ENCODE results near the gene MESP2.

Gene MESP2

GRCh38 chr15:89822611-89822950 is 46.4 kb downstream of the MESP2 start:
- Mint-ChIP-seq H3K9me3 (no peaks in the 10 kb centered on the region), H3K27ac (no peak overlapping the region), H3K27me3 (peaks cover 16% of the 10 kb centered on the region), H3K4me3 (no peak overlapping the region), H3K4me1 (no peaks in the 10 kb centered on the region), H3K36me3 (ENCODE audit: low read depth) (no peaks in the 10 kb centered on the region)
- ATAC-seq: no peak
- DNase-seq: no peak

DNA sequence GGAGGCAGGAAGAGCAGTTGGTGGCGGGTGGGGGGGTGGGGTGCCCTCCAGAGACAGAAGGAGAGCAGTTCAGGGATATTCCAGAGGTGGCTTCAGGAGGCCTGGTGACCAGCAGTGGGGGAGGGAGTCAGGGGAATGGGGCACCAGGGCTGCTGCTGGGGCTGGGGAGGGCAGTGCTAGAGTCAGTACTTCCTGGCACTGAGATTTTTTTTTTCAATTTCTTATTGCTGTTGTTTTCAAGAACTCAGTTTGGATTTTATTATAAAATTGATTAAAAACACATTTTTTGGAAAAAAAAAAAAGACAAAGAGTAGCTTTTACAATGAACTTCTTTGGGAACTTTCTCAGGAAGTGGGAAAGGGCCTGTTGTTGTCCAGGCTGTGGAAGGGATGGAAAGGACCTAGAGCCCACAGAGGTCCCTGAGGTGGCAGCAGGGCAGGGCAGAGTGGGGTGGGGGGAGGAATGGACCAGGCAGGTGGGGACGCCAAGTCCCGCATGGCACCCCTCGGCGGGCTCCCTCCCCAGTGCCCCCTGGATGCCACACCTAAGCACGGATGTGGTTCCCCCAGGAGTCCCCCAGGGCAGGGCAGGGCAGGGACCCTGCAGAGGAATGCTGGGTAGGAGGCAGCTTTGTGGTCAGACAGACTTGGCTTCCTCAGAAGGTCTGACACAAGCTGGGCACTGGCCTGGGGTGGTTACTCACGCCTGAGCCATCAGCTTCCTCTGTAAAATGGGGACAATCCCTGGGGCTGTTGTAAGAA is 47.0 kb downstream of the MESP2 start:
- no peaks in the 10 kb centered on the region for H3K9me3 Mint-ChIP-seq
- no peak overlapping the region for H3K27ac Mint-ChIP-seq
- no peak overlapping the region for H3K4me3 Mint-ChIP-seq
- no peaks in the 10 kb centered on the region for H3K36me3 Mint-ChIP-seq (ENCODE audit: low read depth)
- ATAC-seq: no peak
- H3K4me1 Mint-ChIP-seq: no peaks in the 10 kb centered on the region
- DNase-seq: no peak
- H3K27me3 Mint-ChIP-seq: peaks cover 12% of the 10 kb centered on the region

DNA sequence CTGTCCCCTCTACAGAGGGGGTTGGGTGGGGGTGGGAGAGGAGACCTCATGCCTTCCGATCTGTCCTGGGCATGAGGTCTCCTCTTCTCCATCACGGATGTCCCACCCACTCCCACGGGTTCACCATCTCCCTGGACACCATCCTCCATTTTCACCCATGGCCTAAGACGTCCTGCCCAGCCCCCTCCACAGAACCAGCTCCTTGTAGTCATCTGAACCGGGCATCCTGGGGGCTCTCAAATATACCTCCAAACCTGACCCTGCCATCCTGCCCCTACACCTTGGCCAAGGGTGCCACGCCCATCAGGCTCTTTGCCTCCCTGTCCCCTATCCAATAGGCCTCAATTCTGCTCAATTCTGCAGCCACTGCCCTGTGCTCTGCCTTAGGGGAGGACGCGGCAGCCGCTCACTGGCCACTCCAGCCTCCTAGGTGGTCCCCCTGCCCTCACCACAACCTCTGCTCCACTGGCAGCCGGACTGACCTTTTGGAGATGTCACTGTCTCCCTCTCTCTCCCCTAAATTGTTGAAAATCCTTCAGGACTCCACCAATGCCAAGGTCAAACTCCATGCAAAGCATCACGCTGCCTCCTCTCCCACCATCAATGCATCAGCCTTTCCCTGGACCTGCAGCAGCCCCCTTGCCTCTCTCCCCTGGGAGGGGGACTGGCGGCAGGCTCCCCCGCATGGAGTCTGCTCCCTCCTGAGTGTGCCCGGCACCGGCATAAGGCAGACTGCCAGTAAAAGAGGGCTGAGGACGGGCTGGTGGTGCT is 47.9 kb downstream of the MESP2 start:
- no peak for ATAC-seq
- Mint-ChIP-seq H3K27me3 (peaks cover 12% of the 10 kb centered on the region), H3K27ac (no peak overlapping the region), H3K36me3 (ENCODE audit: low read depth) (no peaks in the 10 kb centered on the region), H3K4me3 (no peak overlapping the region), H3K4me1 (no peaks in the 10 kb centered on the region), H3K9me3 (no peaks in the 10 kb centered on the region)
- no peak for DNase-seq

DNA sequence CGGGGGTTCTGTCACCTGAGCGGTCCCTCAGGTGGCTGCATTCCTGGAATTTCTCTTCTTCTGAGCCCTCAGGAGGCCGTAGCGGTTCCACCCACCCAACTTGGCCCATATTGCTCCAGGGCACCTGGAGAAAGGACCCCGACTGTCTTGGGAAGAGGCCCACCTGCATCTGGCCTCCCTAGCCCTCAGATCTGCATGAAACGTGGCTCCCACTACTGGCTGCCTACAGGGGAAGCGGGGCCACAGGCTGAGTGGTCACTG is 48.4 kb downstream of the MESP2 start:
- Mint-ChIP-seq H3K4me1 (no peaks in the 10 kb centered on the region), H3K9me3 (no peaks in the 10 kb centered on the region), H3K36me3 (ENCODE audit: low read depth) (no peaks in the 10 kb centered on the region), H3K27me3 (peaks cover 9% of the 10 kb centered on the region), H3K4me3 (no peak overlapping the region), H3K27ac (no peak overlapping the region)
- ATAC-seq: no peak
- DNase-seq: no peak

DNA sequence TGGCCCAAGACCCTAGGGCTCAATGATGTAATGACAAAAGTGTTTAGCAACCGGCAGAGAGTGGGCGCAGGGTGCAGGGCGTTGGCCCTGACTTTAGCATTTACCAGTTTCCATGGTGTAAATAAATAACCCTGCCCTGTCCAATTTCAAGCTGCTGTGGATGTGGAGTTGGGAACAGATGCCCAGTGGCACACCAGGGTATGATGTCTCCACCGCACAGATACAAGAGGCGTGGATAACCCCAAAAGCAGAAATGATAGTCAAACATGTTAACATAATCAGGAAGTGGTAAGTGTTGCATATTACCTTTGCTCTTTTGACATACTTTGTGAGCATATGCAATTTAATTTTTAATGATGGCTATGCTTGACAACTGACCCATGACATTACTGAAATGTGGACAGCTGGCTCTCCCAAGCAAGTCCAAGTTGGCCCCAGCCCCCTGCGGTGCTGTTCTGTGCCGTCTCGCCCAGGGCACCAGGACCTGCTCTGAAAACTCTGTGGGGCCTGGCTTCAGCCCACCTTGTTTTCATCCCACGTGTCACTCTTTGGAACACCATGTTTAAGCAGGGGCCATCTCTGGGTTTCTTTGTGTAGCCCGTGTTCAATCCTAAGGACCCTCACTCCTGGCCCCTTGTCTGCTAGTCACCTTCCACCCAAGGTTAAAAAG is 49.3 kb downstream of the MESP2 start:
- H3K36me3 Mint-ChIP-seq (ENCODE audit: low read depth): no peaks in the 10 kb centered on the region
- H3K27me3 Mint-ChIP-seq: peaks cover 9% of the 10 kb centered on the region
- DNase-seq (no peak), ATAC-seq (no peak)
- no peaks in the 10 kb centered on the region for H3K9me3 Mint-ChIP-seq
- no peaks in the 10 kb centered on the region for H3K4me1 Mint-ChIP-seq
- no peak overlapping the region for H3K27ac Mint-ChIP-seq
- no peak overlapping the region for H3K4me3 Mint-ChIP-seq

- no peaks in the 10 kb centered on the region for H3K4me1 Mint-ChIP-seq
- ATAC-seq: no peak
- H3K9me3 Mint-ChIP-seq: no peaks in the 10 kb centered on the region
Measured at GRCh38 chr15:89826671-89827655, 50.8 kb downstream of the MESP2 start.

GRCh38 chr15:89827829-89828228 is 51.7 kb downstream of the MESP2 start:
- Mint-ChIP-seq H3K36me3 (ENCODE audit: low read depth) (no peaks in the 10 kb centered on the region), H3K4me1 (no peaks in the 10 kb centered on the region), H3K9me3 (no peaks in the 10 kb centered on the region), H3K27me3 (no peaks in the 10 kb centered on the region), H3K4me3 (no peak overlapping the region), H3K27ac (no peak overlapping the region)
- ATAC-seq: no peak
- no peak for DNase-seq

More at GRCh38 chr15:89826671-89827655, 50.8 kb downstream of the MESP2 start:
- peaks cover 4% of the 10 kb centered on the region for H3K27me3 Mint-ChIP-seq
- no peak for DNase-seq
- H3K4me3 Mint-ChIP-seq: no peak overlapping the region
- no peaks in the 10 kb centered on the region for H3K36me3 Mint-ChIP-seq (ENCODE audit: low read depth)
- no peak overlapping the region for H3K27ac Mint-ChIP-seq

Measured in activated naive CD8-positive, alpha-beta T cell treated with anti-CD3 and anti-CD28 coated beads, Interleukin-2, amount 50 U/mL, for 24 hours (primary cell).